SK-N-MC (cell line): Measurements from ENCODE around the gene MRPS17.

Experiments
- EZH2 ChIP-seq: fragments of 200-600 bp; sonication (generic); IDR thresholded peaks from one replicate; pipeline ENCODE4 v1.6.1; 2017; ENCODE audit warnings: antibody characterized with exemption
- FOXP2 ChIP-seq: optimal IDR thresholded peaks from 2 replicates; pipeline ENCODE3; 2011; ENCODE audit warnings: mild to moderate bottlenecking, moderate library complexity; ENCODE audit not compliant: insufficient read depth; ENCODE audit errors: extremely low read length, control extremely low read depth
- POLR2AphosphoS5 ChIP-seq: IDR thresholded peaks from 2 replicates; pipeline ENCODE4 v1.6.1; 2012; ENCODE audit warnings: mild to moderate bottlenecking, low read depth, low read length, borderline replicate concordance

- TF ChIP-seq EZH2 (no peak), POLR2AphosphoS5 (no peak), FOXP2 (no peak)
Observed at GRCh38 chr7:55980266-55980665, 28.6 kb downstream of the MRPS17 start.
